Measurements from ENCODE around the gene LINGO3. TPM values are rescaled to one million over a fixed set of nuclear protein-coding genes. Genes with fewer than 3 reads are reported as not detected.

The LINGO3 gene
- total and polyA plus RNA-seq, 2 donors, result 0.08 TPM; not detected in 1

DNA sequence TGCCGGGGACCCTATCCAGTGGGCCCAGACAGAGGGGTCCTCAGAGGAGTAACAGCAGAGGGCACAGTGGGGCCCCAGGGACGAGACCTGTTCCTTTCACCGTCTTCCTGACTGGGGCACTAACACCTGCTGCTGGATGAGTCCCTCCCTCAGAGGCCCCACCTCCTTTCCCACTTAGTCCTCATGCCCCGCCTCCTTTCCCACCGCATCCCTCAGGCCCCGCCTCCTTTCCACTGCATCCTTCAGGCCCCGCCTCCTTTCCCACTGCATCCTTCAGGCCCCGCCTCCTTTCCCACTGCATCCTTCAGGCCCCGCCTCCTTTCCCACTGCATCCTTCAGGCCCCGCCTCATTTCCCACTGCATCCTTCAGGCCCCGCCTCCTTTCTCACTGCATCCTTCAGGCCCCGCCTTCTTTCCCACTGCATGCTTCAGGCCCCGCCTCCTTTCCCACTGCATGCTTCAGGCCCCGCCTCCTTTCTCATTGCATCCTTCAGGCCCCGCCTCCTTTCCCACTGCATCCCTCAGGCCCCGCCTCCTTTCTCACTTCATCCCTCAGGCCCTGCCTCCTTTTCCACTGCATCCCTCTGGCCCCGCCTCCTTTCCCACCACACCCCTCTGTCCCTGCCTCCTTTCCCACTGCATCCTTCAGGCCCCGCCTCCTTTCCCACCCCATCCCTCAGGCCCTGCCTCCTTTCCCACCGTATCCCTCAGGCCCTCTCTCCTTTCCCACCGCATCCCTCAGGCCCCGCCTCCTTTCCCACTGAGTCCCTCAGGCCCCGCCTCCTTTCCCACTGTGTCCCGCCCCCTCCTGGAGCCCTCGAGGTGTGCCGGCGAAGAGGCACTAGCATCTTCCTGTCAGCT lies 27.3 kb upstream of the LINGO3 start:
- Histone ChIP-seq H3K4me3 (ENCODE audit: low read depth, low read length) (no peak overlapping the region), H3K27ac (ENCODE audit: low read depth) (no peak overlapping the region), H3K4me1 (ENCODE audit: insufficient read depth) (no peaks in the 10 kb centered on the region), H3K36me3 (ENCODE audit: insufficient read depth) (no peaks in the 10 kb centered on the region)
- 95% methylated on average over 26 of the region's 26 CpGs for WGBS
- DNase-seq (ENCODE audit: extremely low spot score), result no peak

- 95% methylated on average over 27 of the region's 27 CpGs for WGBS
- Histone ChIP-seq H3K4me1 (ENCODE audit: insufficient read depth) (no peaks in the 10 kb centered on the region), H3K4me3 (ENCODE audit: low read depth, low read length) (no peak overlapping the region), H3K36me3 (ENCODE audit: insufficient read depth) (no peaks in the 10 kb centered on the region), H3K27ac (ENCODE audit: low read depth) (no peak overlapping the region)
- no peak for DNase-seq (ENCODE audit: extremely low spot score)
Observed at GRCh38 chr19:2334426-2334825, 26.5 kb upstream of the LINGO3 start.

GRCh38 chr19:2333807-2334211 lies 25.9 kb upstream of the LINGO3 start:
- Histone ChIP-seq H3K4me1 (ENCODE audit: insufficient read depth) (no peaks in the 10 kb centered on the region), H3K36me3 (ENCODE audit: insufficient read depth) (no peaks in the 10 kb centered on the region), H3K27ac (ENCODE audit: low read depth) (no peak overlapping the region), H3K4me3 (ENCODE audit: low read depth, low read length) (no peak overlapping the region)
- 84% methylated on average over 11 of the region's 11 CpGs for WGBS
- DNase-seq (ENCODE audit: extremely low spot score), result no peak

DNA sequence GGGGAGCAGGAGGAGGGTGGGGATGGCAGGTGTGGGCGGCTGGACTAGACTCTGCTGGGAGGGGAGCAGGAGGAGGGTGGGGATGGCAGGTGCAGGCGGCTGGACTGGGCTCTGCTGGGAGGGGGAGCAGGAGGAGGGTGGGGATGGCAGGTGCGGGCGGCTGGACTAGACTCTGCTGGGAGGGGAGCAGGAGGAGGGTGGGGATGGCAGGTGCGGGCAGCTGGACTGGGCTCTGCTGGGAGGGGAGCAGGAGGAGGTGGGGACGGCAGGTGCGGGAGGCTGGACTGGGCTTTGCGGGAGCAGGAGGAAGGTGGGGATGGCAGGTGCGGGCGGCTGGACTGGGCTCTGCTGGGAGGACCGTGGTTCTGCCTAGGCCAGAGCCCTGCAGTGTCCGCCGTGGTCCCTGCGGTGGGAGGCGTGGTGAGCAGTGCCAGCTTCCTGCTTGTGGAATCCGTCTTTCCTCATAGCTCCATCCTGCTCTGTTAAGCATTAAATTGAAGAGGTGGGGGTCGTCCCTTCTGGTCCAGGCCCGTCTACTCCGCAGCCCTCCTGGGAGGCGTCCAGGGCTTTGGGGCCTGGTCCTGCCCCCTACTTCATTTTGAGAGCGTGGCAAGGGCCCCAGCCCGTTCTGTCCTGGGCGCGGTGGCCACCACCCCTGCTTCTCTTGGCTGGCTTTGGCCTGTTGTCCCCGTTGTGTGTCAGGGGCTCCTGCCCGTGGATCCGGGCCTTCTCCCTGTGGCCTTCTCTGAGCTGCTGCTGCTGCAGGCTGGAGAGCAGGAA lies 25.3 kb upstream of the LINGO3 start:
- no peak for DNase-seq (ENCODE audit: extremely low spot score)
- Histone ChIP-seq H3K36me3 (ENCODE audit: insufficient read depth) (no peaks in the 10 kb centered on the region), H3K27ac (ENCODE audit: low read depth) (no peak overlapping the region), H3K4me3 (ENCODE audit: low read depth, low read length) (no peak overlapping the region), H3K4me1 (ENCODE audit: insufficient read depth) (no peaks in the 10 kb centered on the region)
- 75% methylated on average over 27 of the region's 27 CpGs for WGBS

- Histone ChIP-seq H3K27ac (ENCODE audit: low read depth) (no peak overlapping the region), H3K36me3 (ENCODE audit: insufficient read depth) (no peaks in the 10 kb centered on the region), H3K4me3 (ENCODE audit: low read depth, low read length) (no peak overlapping the region), H3K4me1 (ENCODE audit: insufficient read depth) (peaks cover under 1% of the 10 kb centered on the region)
- DNase-seq (ENCODE audit: extremely low spot score), result no peak
- WGBS, result 71% methylated on average over 17 of the region's 17 CpGs
Observed at GRCh38 chr19:2332341-2333026, 24.5 kb upstream of the LINGO3 start.

GRCh38 chr19:2331601-2332246 lies 23.8 kb upstream of the LINGO3 start:
- Histone ChIP-seq H3K27ac (ENCODE audit: low read depth) (no peak overlapping the region), H3K4me1 (ENCODE audit: insufficient read depth) (peaks cover 2% of the 10 kb centered on the region), H3K4me3 (ENCODE audit: low read depth, low read length) (no peak overlapping the region)

DNA sequence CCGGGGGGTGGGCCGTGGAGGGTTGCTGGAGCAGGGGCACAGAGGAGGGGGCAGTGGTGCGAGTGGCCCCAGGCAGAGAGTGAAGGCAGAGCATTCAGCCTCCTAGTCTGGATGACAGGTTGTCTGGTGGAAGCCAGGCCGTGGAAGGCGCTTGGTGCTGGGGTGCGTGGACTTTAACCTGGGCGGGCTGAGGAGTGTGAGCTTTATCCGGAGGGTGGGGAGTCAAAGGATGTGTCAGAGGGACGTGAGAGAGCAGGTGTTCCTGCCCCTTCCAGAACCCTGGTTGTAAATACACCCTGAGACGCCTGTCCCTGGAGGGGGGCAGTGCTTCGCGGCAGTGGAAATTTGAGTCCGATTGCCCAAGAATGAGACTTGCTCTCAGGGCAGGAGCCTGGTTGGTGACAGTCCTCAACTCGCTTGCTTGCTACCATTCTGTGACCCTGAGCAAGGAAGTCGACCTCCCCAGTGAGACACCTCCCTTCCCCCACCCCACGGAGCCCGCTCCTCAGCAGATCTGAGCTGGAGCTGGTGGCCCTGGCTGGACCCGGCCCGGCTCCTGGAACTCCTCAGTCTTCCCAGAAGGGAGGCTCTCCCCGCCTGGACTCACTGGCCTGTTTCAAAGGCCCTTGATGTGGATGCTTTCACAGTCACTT lies 22.8 kb upstream of the LINGO3 start:
- Histone ChIP-seq H3K27ac (ENCODE audit: low read depth) (no peak overlapping the region), H3K4me3 (ENCODE audit: low read depth, low read length) (no peak overlapping the region), H3K4me1 (ENCODE audit: insufficient read depth) (peaks cover 2% of the 10 kb centered on the region), H3K36me3 (ENCODE audit: insufficient read depth) (no peaks in the 10 kb centered on the region)
- 76% methylated on average over 20 of the region's 20 CpGs for WGBS
- DNase-seq (ENCODE audit: extremely low spot score), result no peak

More at GRCh38 chr19:2331601-2332246, 23.8 kb upstream of the LINGO3 start:
- WGBS, result 72% methylated on average over 12 of the region's 12 CpGs
- no peak for DNase-seq (ENCODE audit: extremely low spot score)
- H3K36me3 ChIP-seq (ENCODE audit: insufficient read depth), result no peaks in the 10 kb centered on the region

DNA sequence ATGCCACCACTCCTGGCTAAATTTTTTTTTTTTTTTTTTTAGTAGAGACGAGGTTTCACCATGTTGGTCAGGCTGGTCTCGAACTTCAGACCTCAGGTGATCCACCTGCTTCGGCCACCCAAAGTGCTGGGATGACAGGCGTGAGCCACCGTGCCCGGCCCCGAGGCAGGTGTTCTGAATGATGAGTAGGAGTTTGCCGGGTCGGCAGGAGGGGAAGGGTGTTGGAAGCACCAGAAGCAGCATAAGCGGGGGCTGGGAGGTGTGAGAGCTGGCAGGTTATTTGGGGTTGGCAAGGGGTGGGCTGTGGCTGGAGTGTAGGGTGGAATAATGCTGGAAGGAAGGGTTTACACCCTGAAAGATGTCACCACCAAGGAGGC lies 22.3 kb upstream of the LINGO3 start:
- Histone ChIP-seq H3K4me1 (ENCODE audit: insufficient read depth) (peaks cover 2% of the 10 kb centered on the region), H3K27ac (ENCODE audit: low read depth) (no peak overlapping the region), H3K36me3 (ENCODE audit: insufficient read depth) (no peaks in the 10 kb centered on the region), H3K4me3 (ENCODE audit: low read depth, low read length) (no peak overlapping the region)
- 81% methylated on average over 10 of the region's 10 CpGs for WGBS
- DNase-seq (ENCODE audit: extremely low spot score), result no peak

DNA sequence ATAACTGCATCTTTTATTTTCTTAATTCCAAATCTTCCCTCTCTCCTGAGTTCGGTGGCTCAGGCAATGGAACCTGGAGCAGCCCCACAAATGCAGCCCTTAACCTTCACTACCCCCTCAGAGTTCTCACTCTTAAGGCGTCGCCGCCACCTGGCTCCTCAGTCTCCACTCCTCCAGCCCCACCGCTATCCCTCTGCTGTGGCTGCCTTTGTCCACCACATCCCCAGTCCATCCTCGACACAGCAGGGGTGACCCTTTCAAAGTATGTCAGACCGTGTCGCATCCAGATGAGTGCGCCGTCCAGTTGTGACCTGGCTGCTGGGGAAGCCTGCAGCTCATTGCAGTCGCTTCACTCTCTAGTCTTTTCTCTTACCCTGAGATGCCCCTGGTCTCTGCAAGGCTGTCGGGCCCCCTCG lies 21.6 kb upstream of the LINGO3 start:
- H3K4me1 ChIP-seq (ENCODE audit: insufficient read depth), result peaks cover 2% of the 10 kb centered on the region
- peak overlapping the region; percentile 92 for H3K4me3 ChIP-seq (ENCODE audit: low read depth, low read length)
- no peak for DNase-seq (ENCODE audit: extremely low spot score)
- no peaks in the 10 kb centered on the region for H3K36me3 ChIP-seq (ENCODE audit: insufficient read depth)
- 59% methylated on average over 13 of the region's 13 CpGs for WGBS
- H3K27ac ChIP-seq (ENCODE audit: low read depth), result no peak overlapping the region

DNA sequence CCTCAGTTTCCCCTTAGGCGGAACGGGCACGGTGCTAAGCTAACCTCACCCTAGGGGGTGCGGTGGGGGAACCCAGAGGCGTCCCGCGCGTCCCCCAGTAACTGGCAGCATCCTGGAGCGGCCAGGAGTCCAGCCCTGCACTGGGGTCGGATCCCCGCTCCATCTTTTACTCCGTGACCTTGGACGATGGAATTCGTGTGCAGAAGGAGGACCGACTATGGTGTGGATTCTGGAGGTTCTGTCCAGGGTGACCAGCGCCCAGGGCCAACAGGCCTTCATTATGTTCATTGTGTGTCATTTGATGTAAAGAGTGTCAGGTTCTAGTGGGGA lies 21.2 kb upstream of the LINGO3 start:
- H3K36me3 ChIP-seq (ENCODE audit: insufficient read depth), result no peaks in the 10 kb centered on the region
- peak overlapping the region; percentile 92 for H3K4me3 ChIP-seq (ENCODE audit: low read depth, low read length)
- peaks cover 2% of the 10 kb centered on the region for H3K4me1 ChIP-seq (ENCODE audit: insufficient read depth)
- no peak for DNase-seq (ENCODE audit: extremely low spot score)
- WGBS, result 2% methylated on average over 16 of the region's 16 CpGs
- H3K27ac ChIP-seq (ENCODE audit: low read depth), result no peak overlapping the region

DNA sequence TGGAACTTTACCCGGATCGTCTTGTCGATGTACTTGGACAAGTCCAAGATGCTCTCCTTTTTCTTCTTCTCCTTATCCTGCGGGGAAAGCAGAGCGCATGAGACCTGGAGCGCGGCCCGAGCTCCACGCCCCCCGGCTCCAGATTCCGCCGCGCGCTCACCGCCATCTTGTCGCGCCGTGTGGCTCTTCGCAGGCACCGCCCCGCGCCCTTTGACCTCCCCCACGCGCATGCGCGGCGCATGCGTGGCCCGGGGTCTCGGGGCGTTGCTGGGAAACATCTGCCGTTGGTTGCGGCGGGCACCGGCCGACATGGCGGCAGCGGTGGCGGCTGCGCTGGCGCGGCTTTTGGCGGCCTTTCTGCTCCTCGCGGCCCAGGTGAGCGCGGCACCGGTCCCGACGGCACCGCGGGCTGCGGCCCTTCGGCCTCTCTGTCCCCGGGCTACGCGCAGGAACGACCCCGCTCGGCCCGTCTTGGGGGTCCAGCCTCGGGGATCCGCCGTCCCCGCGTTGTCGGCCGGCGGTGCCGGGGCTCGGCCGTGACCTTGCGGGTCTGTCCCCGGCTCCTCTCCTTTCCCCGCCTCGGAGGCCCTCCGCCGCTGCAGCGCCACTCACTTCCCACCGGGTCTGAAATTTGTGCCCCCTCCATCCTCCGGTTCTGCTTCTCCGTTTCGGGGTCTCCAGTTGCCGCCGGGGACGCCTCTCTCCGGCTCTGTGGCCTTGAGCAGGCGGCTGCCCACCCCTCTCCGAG lies 20.6 kb upstream of the LINGO3 start, which contains the start of the genes LSM7 and SPPL2B:
TSS of gene LSM7 (minus strand) at position 186 of the 748 bp plus-strand sequence. CDS start at position 166, 20 bp downstream.
TSS of gene SPPL2B (plus strand) at position 284 of the 748 bp plus-strand sequence. CDS start at position 310, 26 bp downstream.
- peak; percentile 75 for DNase-seq (ENCODE audit: extremely low spot score)
- Histone ChIP-seq H3K27ac (ENCODE audit: low read depth) (peak within 1 kb of the TSS; percentile 60), H3K36me3 (ENCODE audit: insufficient read depth) (no peaks in the 10 kb centered on the region), H3K4me3 (ENCODE audit: low read depth, low read length) (peak within 1 kb of the TSS; percentile 92), H3K4me1 (ENCODE audit: insufficient read depth) (peaks cover 2% of the 10 kb centered on the region)
- WGBS, result under 1% methylated on average over 89 of the region's 89 CpGs

GRCh38 chr19:2327773-2328400 lies 19.9 kb upstream of the LINGO3 start:
- Histone ChIP-seq H3K36me3 (ENCODE audit: insufficient read depth) (peaks cover 2% of the 10 kb centered on the region), H3K4me3 (ENCODE audit: low read depth, low read length) (peak overlapping the region; percentile 92), H3K27ac (ENCODE audit: low read depth) (no peak overlapping the region), H3K4me1 (ENCODE audit: insufficient read depth) (peaks cover 2% of the 10 kb centered on the region)
- no peak for DNase-seq (ENCODE audit: extremely low spot score)
- 1% methylated on average over 18 of the region's 18 CpGs for WGBS
